Adrenal gland (tissue), 5 donors: ENCODE results near the gene USP31.

ENCODE experiments used
- CTCF ChIP-seq, 6 experiments: fragments of 450-650 bp in 4 of 6; fragments of 200-600 bp in 2 of 6; sonication (generic) in 1 of 6; IDR thresholded peaks; 1 replicate in 5 of 6; 2 replicates in 1 of 6; pipeline versions ENCODE4 v1.5.1 to v1.8.0; 2016 to 2021; ENCODE audit warnings: antibody characterized with exemption in 6 of 6, mild to moderate bottlenecking in 2 of 6, moderate library complexity in 1 of 6
- POLR2A ChIP-seq, 2 donors: fragments of 450-650 bp; IDR thresholded peaks; one replicate each; pipeline ENCODE4 v1.6.1; 2017; ENCODE audit warnings: antibody characterized with exemption in 2 of 2, mild to moderate bottlenecking in 2 of 2, moderate library complexity in 1 of 2
- donor health status: DM: no; HTN: no; CAD: no.

GRCh38 chr16:23060458-23061320, 88.6 kb downstream of the USP31 start:
- peak; percentile 58 to 79 (median 74) for TF ChIP-seq CTCF (IDR thresholded peaks at IDR 0.05)
- no peak for TF ChIP-seq POLR2A (IDR thresholded peaks at IDR 0.05)
